K562 (cell line): ENCODE measurements around the gene R3HDM1. TPM values are rescaled to one million over a fixed set of nuclear protein-coding genes. Genes with fewer than 3 reads are reported as not detected.

Source experiments
- ATF7 ChIP-seq: fragments of 450-650 bp; IDR thresholded peaks from 2 replicates; pipeline ENCODE4 v1.7.1; 2014; ENCODE audit warnings: mild to moderate bottlenecking, moderate library complexity
- BRF1 ChIP-seq: IDR thresholded peaks from 3 replicates; pipeline ENCODE4 v1.6.1; 2011; ENCODE audit warnings: borderline replicate concordance, mild to moderate bottlenecking; ENCODE audit not compliant: insufficient read length; ENCODE audit errors: extremely low read depth
- CBX3 ChIP-seq, 2 experiments: IDR thresholded peaks; 1 replicate in 1 of 2; 2 replicates in 1 of 2; pipeline ENCODE4 v1.6.1; 2012; ENCODE audit warnings: inconsistent platforms in 2 of 2, low read length in 2 of 2, borderline replicate concordance in 1 of 2, control low read depth in 1 of 2
- ERF ChIP-seq: fragments of 450-650 bp; formaldehyde crosslinking; IDR thresholded peaks from 2 replicates; pipeline ENCODE4 v1.4.0; 2020; ENCODE audit warnings: mild to moderate bottlenecking, mixed read lengths
- HDAC2 ChIP-seq: fragments of 450-650 bp; IDR thresholded peaks from 2 replicates; pipeline ENCODE4 v1.6.1; 2016; ENCODE audit warnings: mild to moderate bottlenecking
- KLF16 ChIP-seq: IDR thresholded peaks from 2 replicates; pipeline ENCODE4 v1.6.1; 2016; ENCODE audit warnings: antibody characterized with exemption
- NCOA6 ChIP-seq: fragments of 450-650 bp; IDR thresholded peaks from 2 replicates; pipeline ENCODE4 v1.6.1; 2017; ENCODE audit warnings: mild to moderate bottlenecking
- NFE2 ChIP-seq: IDR thresholded peaks from 2 replicates; pipeline ENCODE4 v1.6.1; 2014; ENCODE audit warnings: antibody characterized with exemption, low read depth
- NR1H2 ChIP-seq: sonication (generic); formaldehyde crosslinking; IDR thresholded peaks from 2 replicates; pipeline ENCODE4 v1.4.0; 2020; ENCODE audit warnings: mild to moderate bottlenecking, missing genetic modification reagents
- NR3C1 ChIP-seq: sonication (generic); formaldehyde crosslinking; IDR thresholded peaks from 2 replicates; pipeline ENCODE4 v1.8.1; 2022; ENCODE audit warnings: missing genetic modification reagents
- NR4A1 ChIP-seq, 2 experiments: fragments of 250-450 bp in 1 of 2; fragments of 450-650 bp in 1 of 2; sonication (Bioruptor Pico) in 1 of 2; IDR thresholded peaks; 2 replicates each; pipeline versions ENCODE4 v1.4.0 to v1.6.1; 2016 to 2020; ENCODE audit warnings: mild to moderate bottlenecking in 2 of 2, missing compliant biosample characterization in 1 of 2, missing genetic modification characterization in 1 of 2, moderate library complexity in 1 of 2
- PTTG1 ChIP-seq: fragments of 450-650 bp; IDR thresholded peaks from 2 replicates; pipeline ENCODE4 v1.6.1; 2016; ENCODE audit warnings: low read depth, mild to moderate bottlenecking, missing genetic modification characterization, missing compliant biosample characterization
- SRSF7 ChIP-seq: fragments of 200-400 bp; formaldehyde crosslinking; optimal IDR thresholded peaks from 2 replicates; pipeline ENCODE3; 2017; ENCODE audit warnings: mild to moderate bottlenecking, low read depth, low read length
- STAT5B ChIP-seq: fragments of 250-450 bp; sonication (Bioruptor Pico); IDR thresholded peaks from 2 replicates; pipeline ENCODE4 v1.8.0; 2021; ENCODE audit warnings: mild to moderate bottlenecking, inconsistent platforms
- U2AF2 ChIP-seq: fragments of 200-400 bp; formaldehyde crosslinking; optimal IDR thresholded peaks from 2 replicates; pipeline ENCODE3; 2017; ENCODE audit warnings: low read depth, mild to moderate bottlenecking, low read length
- YBX1 ChIP-seq: fragments of 450-650 bp; IDR thresholded peaks from 2 replicates; pipeline ENCODE4 v1.7.1; 2016; ENCODE audit warnings: mild to moderate bottlenecking
- ZNF165 ChIP-seq: fragments of 250-450 bp; sonication (Bioruptor Pico); IDR thresholded peaks from 2 replicates; pipeline ENCODE4 v1.4.0; 2020; ENCODE audit warnings: borderline replicate concordance
- ZNF184 ChIP-seq: sonication (generic); formaldehyde crosslinking; IDR thresholded peaks from 2 replicates; pipeline ENCODE4 v1.5.0; 2020; ENCODE audit warnings: missing genetic modification reagents
- ZNF316 ChIP-seq: fragments of 450-650 bp; IDR thresholded peaks from 2 replicates; pipeline ENCODE4 v1.6.1; 2016
- ZSCAN29 ChIP-seq: fragments of 450-650 bp; IDR thresholded peaks from 2 replicates; pipeline ENCODE4 v1.6.1; 2017
- polyA plus RNA-seq, 8 experiments: library from polyadenylated mRNA; depleted of rRNA in 4 of 8; stranded (reverse) in 5 of 8; unstranded in 3 of 8; fragments of >200 nt; fragmentation: Nextera tagmentation in 2 of 8; fragmentation: Illumina TruSeq in 1 of 8; extraction: Ambion mirVana in 2 of 8; extraction: Trizol in 1 of 8; gene quantifications; 2 replicates each; pipeline versions ENCODE4 v1.2.1 to v1.2.3, GENCODE V29; 2011 to 2014; ENCODE audit warnings: inconsistent platforms in 1 of 8, missing spikeins in 1 of 8
- total RNA-seq, 7 experiments: library from RNA; depleted of rRNA in 6 of 7; stranded (reverse); fragments of >200 nt in 6 of 7; fragmentation: Illumina TruSeq in 2 of 7; extraction: Trizol in 2 of 7; gene quantifications; 2 replicates each; pipeline versions ENCODE4 v1.2.1 to v1.2.3, GENCODE V29; 2011 to 2021; ENCODE audit warnings: low replicate concordance in 1 of 7
- TF ChIP-seq, protein P1 (sequence below): IDR thresholded peaks from 2 replicates; pipeline ENCODE4 v1.6.1; 2016; ENCODE audit warnings: missing genetic modification characterization, missing compliant biosample characterization
- TF ChIP-seq, protein P2 (sequence below): sonication (generic); formaldehyde crosslinking; IDR thresholded peaks from 2 replicates; pipeline ENCODE4 v1.8.1; 2022; ENCODE audit warnings: missing genetic modification reagents
- TF ChIP-seq, protein P3 (sequence below): fragments of 200-800 bp; sonication (Bioruptor generic); IDR thresholded peaks from 2 replicates; pipeline ENCODE4 v1.6.1; 2017; ENCODE audit warnings: missing genetic modification characterization, missing compliant biosample characterization
- TF ChIP-seq, protein P4 (sequence below): sonication (generic); formaldehyde crosslinking; IDR thresholded peaks from 2 replicates; pipeline ENCODE4 v1.8.0; 2022; ENCODE audit warnings: mild to moderate bottlenecking, missing genetic modification reagents

R3HDM1 gene
- total and polyA plus RNA-seq, 9 of the 15 experiments (the other 6 are each of a cell fraction or from before 2014, with no cell fraction given): 12.4 to 89.4 (median 31.0) TPM

DNA sequence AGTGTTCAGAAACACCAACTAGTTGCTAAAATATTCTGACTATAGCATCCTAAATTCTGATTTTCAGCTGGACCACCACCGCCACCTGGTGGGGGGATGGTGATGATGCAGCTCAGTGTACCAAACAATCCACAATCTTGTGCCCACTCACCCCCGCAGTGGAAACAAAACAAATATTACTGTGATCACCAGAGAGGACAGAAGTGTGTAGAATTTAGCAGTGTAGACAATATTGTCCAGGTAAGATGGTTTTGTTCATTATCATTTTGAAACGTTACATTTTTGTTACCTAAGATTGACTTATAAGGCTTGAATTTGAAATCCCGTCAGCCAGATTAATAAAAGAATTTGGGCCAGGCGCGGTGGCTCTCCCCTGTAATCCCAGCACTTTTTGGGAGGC is 178.7 kb downstream of the R3HDM1 start (continued):
- TF ChIP-seq ZNF165 (CRISPR knock-in tag): no peak
- TF ChIP-seq NCOA6: no peak
- no peak for TF ChIP-seq U2AF2
- TF ChIP-seq NR4A1 (CRISPR knock-in tag; IDR thresholded peaks at IDR 0.05): no peak
- no peak for TF ChIP-seq NR4A1 (tag; IDR thresholded peaks at IDR 0.05)
- TF ChIP-seq NFE2: peak; percentile 31; the same call in 1 of the 2 replicates
- TF ChIP-seq KLF16: no peak
- no peak for TF ChIP-seq NR1H2
- TF ChIP-seq CBX3 (IDR thresholded peaks at IDR 0.05; ENCODE audit: borderline replicate concordance in 1 of 2, low read length in 2 of 2): no peak
- TF ChIP-seq HDAC2: no peak
- TF ChIP-seq NR3C1 (CRISPR knock-in tag): no peak
- no peak for TF ChIP-seq ZSCAN29
- TF ChIP-seq BRF1: no peak
- no peak for TF ChIP-seq PTTG1
- TF ChIP-seq, protein P1, sequence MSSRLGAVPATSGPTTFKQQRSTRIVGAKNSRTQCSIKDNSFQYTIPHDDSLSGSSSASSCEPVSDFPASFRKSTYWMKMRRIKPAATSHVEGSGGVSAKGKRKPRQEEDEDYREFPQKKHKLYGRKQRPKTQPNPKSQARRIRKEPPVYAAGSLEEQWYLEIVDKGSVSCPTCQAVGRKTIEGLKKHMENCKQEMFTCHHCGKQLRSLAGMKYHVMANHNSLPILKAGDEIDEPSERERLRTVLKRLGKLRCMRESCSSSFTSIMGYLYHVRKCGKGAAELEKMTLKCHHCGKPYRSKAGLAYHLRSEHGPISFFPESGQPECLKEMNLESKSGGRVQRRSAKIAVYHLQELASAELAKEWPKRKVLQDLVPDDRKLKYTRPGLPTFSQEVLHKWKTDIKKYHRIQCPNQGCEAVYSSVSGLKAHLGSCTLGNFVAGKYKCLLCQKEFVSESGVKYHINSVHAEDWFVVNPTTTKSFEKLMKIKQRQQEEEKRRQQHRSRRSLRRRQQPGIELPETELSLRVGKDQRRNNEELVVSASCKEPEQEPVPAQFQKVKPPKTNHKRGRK (tag): no peak
- peak; percentile 58 for TF ChIP-seq ZNF316
- TF ChIP-seq ATF7: no peak
- no peak for TF ChIP-seq YBX1
- TF ChIP-seq STAT5B: no peak
- no peak for TF ChIP-seq ZNF184 (CRISPR knock-in tag)
- TF ChIP-seq, protein P2, sequence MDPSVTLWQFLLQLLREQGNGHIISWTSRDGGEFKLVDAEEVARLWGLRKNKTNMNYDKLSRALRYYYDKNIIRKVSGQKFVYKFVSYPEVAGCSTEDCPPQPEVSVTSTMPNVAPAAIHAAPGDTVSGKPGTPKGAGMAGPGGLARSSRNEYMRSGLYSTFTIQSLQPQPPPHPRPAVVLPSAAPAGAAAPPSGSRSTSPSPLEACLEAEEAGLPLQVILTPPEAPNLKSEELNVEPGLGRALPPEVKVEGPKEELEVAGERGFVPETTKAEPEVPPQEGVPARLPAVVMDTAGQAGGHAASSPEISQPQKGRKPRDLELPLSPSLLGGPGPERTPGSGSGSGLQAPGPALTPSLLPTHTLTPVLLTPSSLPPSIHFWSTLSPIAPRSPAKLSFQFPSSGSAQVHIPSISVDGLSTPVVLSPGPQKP (CRISPR knock-in tag): no peak
- TF ChIP-seq, protein P3, sequence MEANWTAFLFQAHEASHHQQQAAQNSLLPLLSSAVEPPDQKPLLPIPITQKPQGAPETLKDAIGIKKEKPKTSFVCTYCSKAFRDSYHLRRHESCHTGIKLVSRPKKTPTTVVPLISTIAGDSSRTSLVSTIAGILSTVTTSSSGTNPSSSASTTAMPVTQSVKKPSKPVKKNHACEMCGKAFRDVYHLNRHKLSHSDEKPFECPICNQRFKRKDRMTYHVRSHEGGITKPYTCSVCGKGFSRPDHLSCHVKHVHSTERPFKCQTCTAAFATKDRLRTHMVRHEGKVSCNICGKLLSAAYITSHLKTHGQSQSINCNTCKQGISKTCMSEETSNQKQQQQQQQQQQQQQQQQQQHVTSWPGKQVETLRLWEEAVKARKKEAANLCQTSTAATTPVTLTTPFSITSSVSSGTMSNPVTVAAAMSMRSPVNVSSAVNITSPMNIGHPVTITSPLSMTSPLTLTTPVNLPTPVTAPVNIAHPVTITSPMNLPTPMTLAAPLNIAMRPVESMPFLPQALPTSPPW (CRISPR knock-in tag): no peak
- TF ChIP-seq, protein P4, sequence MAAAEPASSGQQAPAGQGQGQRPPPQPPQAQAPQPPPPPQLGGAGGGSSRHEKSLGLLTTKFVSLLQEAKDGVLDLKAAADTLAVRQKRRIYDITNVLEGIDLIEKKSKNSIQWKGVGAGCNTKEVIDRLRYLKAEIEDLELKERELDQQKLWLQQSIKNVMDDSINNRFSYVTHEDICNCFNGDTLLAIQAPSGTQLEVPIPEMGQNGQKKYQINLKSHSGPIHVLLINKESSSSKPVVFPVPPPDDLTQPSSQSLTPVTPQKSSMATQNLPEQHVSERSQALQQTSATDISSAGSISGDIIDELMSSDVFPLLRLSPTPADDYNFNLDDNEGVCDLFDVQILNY (CRISPR knock-in tag): no peak
- TF ChIP-seq SRSF7: no peak
- TF ChIP-seq ERF (CRISPR knock-in tag): no peak
